Gastrocnemius medialis (tissue), 4 donors: Measurements from ENCODE around the gene CAND2.

Source experiments
- POLR2A ChIP-seq, 2 donors: fragments of 450-650 bp; IDR thresholded peaks; one replicate each; pipeline ENCODE4 v1.6.1; 2017; ENCODE audit warnings: antibody characterized with exemption in 2 of 2, mild to moderate bottlenecking in 2 of 2, moderate library complexity in 2 of 2
- TF ChIP-seq, protein P1 (sequence below), 5 experiments: fragments of 450-650 bp in 3 of 5; fragments of 200-600 bp in 2 of 5; sonication (generic) in 2 of 5; IDR thresholded peaks in 4 of 5; conservative IDR thresholded peaks in 1 of 5; 1 replicate in 4 of 5; 2 replicates in 1 of 5; pipeline ENCODE4 v1.5.1; 2016 to 2019; ENCODE audit warnings: antibody characterized with exemption in 5 of 5, mild to moderate bottlenecking in 3 of 5, moderate library complexity in 3 of 5

GRCh38 chr3:12830785-12831156 lies 34.3 kb downstream of the CAND2 start:
- TF ChIP-seq, protein P1, sequence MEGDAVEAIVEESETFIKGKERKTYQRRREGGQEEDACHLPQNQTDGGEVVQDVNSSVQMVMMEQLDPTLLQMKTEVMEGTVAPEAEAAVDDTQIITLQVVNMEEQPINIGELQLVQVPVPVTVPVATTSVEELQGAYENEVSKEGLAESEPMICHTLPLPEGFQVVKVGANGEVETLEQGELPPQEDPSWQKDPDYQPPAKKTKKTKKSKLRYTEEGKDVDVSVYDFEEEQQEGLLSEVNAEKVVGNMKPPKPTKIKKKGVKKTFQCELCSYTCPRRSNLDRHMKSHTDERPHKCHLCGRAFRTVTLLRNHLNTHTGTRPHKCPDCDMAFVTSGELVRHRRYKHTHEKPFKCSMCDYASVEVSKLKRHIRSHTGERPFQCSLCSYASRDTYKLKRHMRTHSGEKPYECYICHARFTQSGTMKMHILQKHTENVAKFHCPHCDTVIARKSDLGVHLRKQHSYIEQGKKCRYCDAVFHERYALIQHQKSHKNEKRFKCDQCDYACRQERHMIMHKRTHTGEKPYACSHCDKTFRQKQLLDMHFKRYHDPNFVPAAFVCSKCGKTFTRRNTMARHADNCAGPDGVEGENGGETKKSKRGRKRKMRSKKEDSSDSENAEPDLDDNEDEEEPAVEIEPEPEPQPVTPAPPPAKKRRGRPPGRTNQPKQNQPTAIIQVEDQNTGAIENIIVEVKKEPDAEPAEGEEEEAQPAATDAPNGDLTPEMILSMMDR (IDR thresholded peaks at IDR 0.05 in 4 of 5, conservative IDR thresholded peaks at IDR 0.05 in 1 of 5) = peak in 1 of 5 experiments; percentile 12
- TF ChIP-seq POLR2A (IDR thresholded peaks at IDR 0.05) = no peak
